ENCODE results near the gene CSDE1.

The CSDE1 gene

GRCh38 chr1:114740331-114740730 lies 17.5 kb downstream of the CSDE1 start:
- H3K27me3 ChIP-seq (ENCODE audit: control insufficient read depth in 1 of 2, insufficient read depth in 1 of 2, low read length in 2 of 2): no peaks in the 10 kb centered on the region
- H3K27ac ChIP-seq (ENCODE audit: low read length, poor library complexity, severe bottlenecking): no peak overlapping the region
- WGBS: no CpG with 5 or more reads among the region's 1 CpG
- DNase-seq: no peak
- H3K9ac ChIP-seq (ENCODE audit: low read length): no peak overlapping the region
- H3K4ac ChIP-seq (ENCODE audit: low read depth in 1 of 2, low read length in 2 of 2): no peak overlapping the region
- peaks cover 20 to 93% of the 10 kb centered on the region in 2 experiments for H3K36me3 ChIP-seq (ENCODE audit: control insufficient read depth in 1 of 2, insufficient read depth in 2 of 2, low read depth in 1 of 2, low read length in 2 of 2)
- H2BK15ac ChIP-seq (ENCODE audit: low read depth, poor library complexity, severe bottlenecking): no peak overlapping the region
- no peak overlapping the region for H4K8ac ChIP-seq (ENCODE audit: low read length)
- no peak overlapping the region for H3K14ac ChIP-seq (ENCODE audit: low read length in 2 of 2)
- H3K9me3 ChIP-seq (ENCODE audit: control insufficient read depth, low read length): no peaks in the 10 kb centered on the region
- H3K4me2 ChIP-seq (ENCODE audit: low read length, poor library complexity, severe bottlenecking): no peak overlapping the region
- no peak overlapping the region for H2AK5ac ChIP-seq (ENCODE audit: low read length, severe bottlenecking)
- H3K18ac ChIP-seq (ENCODE audit: low read depth in 1 of 2, low read length in 2 of 2): no peak overlapping the region
- no peak overlapping the region for H4K91ac ChIP-seq (ENCODE audit: low read length)
- H2AFZ ChIP-seq (ENCODE audit: low read depth, low read length): no peak overlapping the region
- H2BK120ac ChIP-seq (ENCODE audit: low read depth, low read length): no peak overlapping the region
- H3K23ac ChIP-seq (ENCODE audit: low read length in 2 of 2): no peak overlapping the region
- peaks cover 2% of the 10 kb centered on the region for H3K4me1 ChIP-seq (ENCODE audit: control insufficient read depth, insufficient read depth, low read depth, low read length)
- peaks cover 12% of the 10 kb centered on the region for H3K79me1 ChIP-seq (replicated peaks; ENCODE audit: low read length, poor library complexity, severe bottlenecking)
- H3K4me3 ChIP-seq (ENCODE audit: insufficient read depth in 1 of 2, low read depth in 1 of 2, low read length in 2 of 2): no peak overlapping the region
- no peak overlapping the region for H2BK5ac ChIP-seq (ENCODE audit: low read depth, low read length, poor library complexity, severe bottlenecking)
- no peak overlapping the region for H2BK12ac ChIP-seq (ENCODE audit: low read length in 2 of 2)

DNA sequence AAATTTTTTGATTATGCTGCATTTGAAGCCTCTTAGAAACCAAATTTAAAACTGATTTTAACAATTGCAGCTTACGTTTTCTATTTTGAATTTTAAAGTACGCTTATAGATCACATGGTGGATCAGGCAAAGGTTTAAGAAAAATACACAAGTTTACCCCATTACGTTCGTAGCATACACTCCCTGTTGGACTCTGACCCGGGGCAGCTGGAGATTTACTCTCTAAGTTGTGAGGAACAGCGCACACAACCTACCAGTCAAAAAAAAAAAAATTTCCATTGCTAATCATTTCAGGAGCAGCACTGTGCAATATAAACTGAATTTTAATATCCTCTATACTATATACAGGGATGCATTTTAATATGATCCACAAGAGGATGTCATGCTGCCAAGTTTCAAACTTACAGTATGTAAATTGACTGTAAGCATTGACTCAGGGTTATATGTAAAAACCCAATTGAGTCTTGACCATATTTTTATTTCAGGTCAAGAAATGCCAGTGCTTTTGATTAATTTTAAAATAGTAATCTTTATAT lies 20.4 kb downstream of the CSDE1 start:
- H3K4me1 ChIP-seq (ENCODE audit: control insufficient read depth, insufficient read depth, low read depth, low read length): no peaks in the 10 kb centered on the region
- no peak overlapping the region for H3K9ac ChIP-seq (ENCODE audit: low read length)
- H2BK12ac ChIP-seq (ENCODE audit: low read length in 2 of 2): no peak overlapping the region
- H2BK15ac ChIP-seq (ENCODE audit: low read depth, poor library complexity, severe bottlenecking): no peak overlapping the region
- H3K27me3 ChIP-seq (ENCODE audit: control insufficient read depth in 1 of 2, insufficient read depth in 1 of 2, low read length in 2 of 2): no peaks in the 10 kb centered on the region
- no peak overlapping the region for H3K27ac ChIP-seq (ENCODE audit: low read length, poor library complexity, severe bottlenecking)
- H3K9me3 ChIP-seq (ENCODE audit: control insufficient read depth, low read length): no peaks in the 10 kb centered on the region
- H3K36me3 ChIP-seq (ENCODE audit: control insufficient read depth in 1 of 2, insufficient read depth in 2 of 2, low read depth in 1 of 2, low read length in 2 of 2): peaks cover 18 to 95% of the 10 kb centered on the region in 2 experiments
- no peak overlapping the region for H4K8ac ChIP-seq (ENCODE audit: low read length)
- DNase-seq: no peak
- no peak overlapping the region for H2BK5ac ChIP-seq (ENCODE audit: low read depth, low read length, poor library complexity, severe bottlenecking)
- H3K23ac ChIP-seq (ENCODE audit: low read length in 2 of 2): no peak overlapping the region
- no peak overlapping the region for H2AK5ac ChIP-seq (ENCODE audit: low read length, severe bottlenecking)
- no peak overlapping the region for H3K18ac ChIP-seq (ENCODE audit: low read depth in 1 of 2, low read length in 2 of 2)
- H3K4ac ChIP-seq (ENCODE audit: low read depth in 1 of 2, low read length in 2 of 2): no peak overlapping the region
- H3K79me1 ChIP-seq (replicated peaks; ENCODE audit: low read length, poor library complexity, severe bottlenecking): peaks cover 18% of the 10 kb centered on the region
- H3K4me3 ChIP-seq (ENCODE audit: insufficient read depth in 1 of 2, low read depth in 1 of 2, low read length in 2 of 2): no peak overlapping the region
- no peak overlapping the region for H3K4me2 ChIP-seq (ENCODE audit: low read length, poor library complexity, severe bottlenecking)
- no peak overlapping the region for H4K91ac ChIP-seq (ENCODE audit: low read length)
- 94% methylated on average over 5 of the region's 6 CpGs for WGBS
- H2BK120ac ChIP-seq (ENCODE audit: low read depth, low read length): no peak overlapping the region
- no peak overlapping the region for H2AFZ ChIP-seq (ENCODE audit: low read depth, low read length)
- no peak overlapping the region for H3K14ac ChIP-seq (ENCODE audit: low read length in 2 of 2)

DNA sequence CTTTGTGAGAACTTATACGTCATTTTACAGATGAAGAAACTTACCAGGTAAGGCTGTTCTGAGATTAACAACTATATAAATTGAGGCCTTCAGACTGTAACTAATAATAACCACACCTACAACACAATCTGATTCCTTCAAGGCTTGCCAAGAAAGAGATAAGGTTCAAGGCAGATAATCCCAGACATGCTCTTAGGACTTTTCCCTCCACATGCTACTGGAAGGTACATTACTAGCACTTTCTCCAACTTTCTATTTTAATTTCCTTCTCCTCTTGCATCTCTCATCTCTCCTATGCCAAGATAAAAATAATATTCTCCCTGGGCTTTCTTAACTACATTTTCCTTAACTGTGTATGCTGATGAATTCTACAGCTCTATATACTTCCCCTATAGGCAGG lies 22.3 kb downstream of the CSDE1 start:
- Histone ChIP-seq H3K27me3 (ENCODE audit: control insufficient read depth in 1 of 2, insufficient read depth in 1 of 2, low read length in 2 of 2) (no peaks in the 10 kb centered on the region), H3K9me3 (ENCODE audit: control insufficient read depth, low read length) (no peaks in the 10 kb centered on the region), H2AFZ (ENCODE audit: low read depth, low read length) (no peak overlapping the region), H3K4ac (ENCODE audit: low read depth in 1 of 2, low read length in 2 of 2) (no peak overlapping the region), H3K14ac (ENCODE audit: low read length in 2 of 2) (no peak overlapping the region), H3K4me2 (ENCODE audit: low read length, poor library complexity, severe bottlenecking) (no peak overlapping the region), H2BK12ac (ENCODE audit: low read length in 2 of 2) (no peak overlapping the region), H2BK120ac (ENCODE audit: low read depth, low read length) (no peak overlapping the region), H3K23ac (ENCODE audit: low read length in 2 of 2) (no peak overlapping the region), H4K91ac (ENCODE audit: low read length) (no peak overlapping the region), H4K8ac (ENCODE audit: low read length) (no peak overlapping the region), H3K9ac (ENCODE audit: low read length) (no peak overlapping the region), H2BK15ac (ENCODE audit: low read depth, poor library complexity, severe bottlenecking) (no peak overlapping the region), H3K79me1 (replicated peaks; ENCODE audit: low read length, poor library complexity, severe bottlenecking) (peaks cover 21% of the 10 kb centered on the region), H3K27ac (ENCODE audit: low read length, poor library complexity, severe bottlenecking) (no peak overlapping the region), H3K36me3 (ENCODE audit: control insufficient read depth in 1 of 2, insufficient read depth in 2 of 2, low read depth in 1 of 2, low read length in 2 of 2) (peaks cover 19 to 95% of the 10 kb centered on the region in 2 experiments), H3K4me3 (ENCODE audit: insufficient read depth in 1 of 2, low read depth in 1 of 2, low read length in 2 of 2) (no peak overlapping the region), H3K18ac (ENCODE audit: low read depth in 1 of 2, low read length in 2 of 2) (no peak overlapping the region), H2BK5ac (ENCODE audit: low read depth, low read length, poor library complexity, severe bottlenecking) (no peak overlapping the region), H2AK5ac (ENCODE audit: low read length, severe bottlenecking) (no peak overlapping the region), H3K4me1 (ENCODE audit: control insufficient read depth, insufficient read depth, low read depth, low read length) (no peaks in the 10 kb centered on the region)
- 100% methylated on average over 1 of the region's 1 CpG for WGBS
- DNase-seq: no peak

GRCh38 chr1:114729782-114730181 lies 28.0 kb downstream of the CSDE1 start:
- WGBS: no CpG with 5 or more reads among the region's 1 CpG

More at GRCh38 chr1:114729782-114730181, 28.0 kb downstream of the CSDE1 start:
- Histone ChIP-seq H2BK120ac (ENCODE audit: low read depth, low read length) (no peak overlapping the region), H3K9me3 (ENCODE audit: control insufficient read depth, low read length) (no peaks in the 10 kb centered on the region), H3K27ac (ENCODE audit: low read length, poor library complexity, severe bottlenecking) (no peak overlapping the region), H3K9ac (ENCODE audit: low read length) (no peak overlapping the region), H2AK5ac (ENCODE audit: low read length, severe bottlenecking) (no peak overlapping the region), H3K14ac (ENCODE audit: low read length in 2 of 2) (no peak overlapping the region), H4K8ac (ENCODE audit: low read length) (no peak overlapping the region), H3K36me3 (ENCODE audit: control insufficient read depth in 1 of 2, insufficient read depth in 2 of 2, low read depth in 1 of 2, low read length in 2 of 2) (peaks cover 17 to 99% of the 10 kb centered on the region in 2 experiments), H3K79me1 (replicated peaks; ENCODE audit: low read length, poor library complexity, severe bottlenecking) (peaks cover 13% of the 10 kb centered on the region), H2AFZ (ENCODE audit: low read depth, low read length) (no peak overlapping the region), H3K27me3 (ENCODE audit: control insufficient read depth in 1 of 2, insufficient read depth in 1 of 2, low read length in 2 of 2) (no peaks in the 10 kb centered on the region), H3K23ac (ENCODE audit: low read length in 2 of 2) (no peak overlapping the region), H2BK12ac (ENCODE audit: low read length in 2 of 2) (no peak overlapping the region), H2BK15ac (ENCODE audit: low read depth, poor library complexity, severe bottlenecking) (no peak overlapping the region), H3K4me3 (ENCODE audit: insufficient read depth in 1 of 2, low read depth in 1 of 2, low read length in 2 of 2) (no peak overlapping the region), H3K4me2 (ENCODE audit: low read length, poor library complexity, severe bottlenecking) (no peak overlapping the region), H3K18ac (ENCODE audit: low read depth in 1 of 2, low read length in 2 of 2) (no peak overlapping the region), H3K4me1 (ENCODE audit: control insufficient read depth, insufficient read depth, low read depth, low read length) (no peaks in the 10 kb centered on the region), H2BK5ac (ENCODE audit: low read depth, low read length, poor library complexity, severe bottlenecking) (no peak overlapping the region), H3K4ac (ENCODE audit: low read depth in 1 of 2, low read length in 2 of 2) (no peak overlapping the region), H4K91ac (ENCODE audit: low read length) (no peak overlapping the region)
- no peak for DNase-seq
